HG02642 (cell line): ENCODE results near the gene SLC25A25.
"Not testable (repeated sequence)": the region's sequence is repeated elsewhere in the genome, so short reads cannot be mapped to it uniquely, and the experiment has no call there.

Experiments used
- ATAC-seq: cut with Tn5 transposase; IDR thresholded peaks from one replicate; pipeline ENCODE4 v1.9.1; 2021; ENCODE audit warnings: mild to moderate bottlenecking; ENCODE audit not compliant: unreplicated experiment, poor library complexity

Gene SLC25A25

GRCh38 chr9:128121466-128121810 lies 53.4 kb downstream of the SLC25A25 start:
- no peak for ATAC-seq

- ATAC-seq, result no peak
Measured at GRCh38 chr9:128121924-128122808, 54.1 kb downstream of the SLC25A25 start.

- ATAC-seq, result no peak
Measured at GRCh38 chr9:128122809-128123175, 54.8 kb downstream of the SLC25A25 start.

GRCh38 chr9:128123451-128124080 lies 55.5 kb downstream of the SLC25A25 start:
- no peak for ATAC-seq

- ATAC-seq, result no peak
Measured at GRCh38 chr9:128124451-128124850, 56.4 kb downstream of the SLC25A25 start.

- ATAC-seq, result no peak
Measured at GRCh38 chr9:128124873-128125579, 57.0 kb downstream of the SLC25A25 start.

GRCh38 chr9:128125580-128126354 lies 57.7 kb downstream of the SLC25A25 start:
- no peak for ATAC-seq

- ATAC-seq, result peak; percentile 64
Measured at GRCh38 chr9:128127568-128127989, 59.5 kb downstream of the SLC25A25 start, which contains the start of gene PTGES2. Gene PTGES2, minus strand, starts transcription at chr9:128127729. Its CDS starts 12 bp downstream, at chr9:128127717.

- peak; percentile 66 for ATAC-seq
Measured at GRCh38 chr9:128127990-128128835, 60.2 kb downstream of the SLC25A25 start.

- ATAC-seq, result no peak
Measured at GRCh38 chr9:128128836-128129590, 61.0 kb downstream of the SLC25A25 start.

- ATAC-seq, result not testable (repeated sequence)
Measured at GRCh38 chr9:128129976-128130590, 62.1 kb downstream of the SLC25A25 start.

- not testable (repeated sequence) for ATAC-seq
Measured at GRCh38 chr9:128130651-128131050, 62.6 kb downstream of the SLC25A25 start.

GRCh38 chr9:128131346-128131745 lies 63.3 kb downstream of the SLC25A25 start:
- not testable (repeated sequence) for ATAC-seq

- ATAC-seq, result not testable (repeated sequence)
Measured at GRCh38 chr9:128132139-128132538, 64.1 kb downstream of the SLC25A25 start.

- not testable (repeated sequence) for ATAC-seq
Measured at GRCh38 chr9:128135561-128135960, 67.5 kb downstream of the SLC25A25 start.

GRCh38 chr9:128136816-128137793 lies 69.1 kb downstream of the SLC25A25 start:
- ATAC-seq, result no peak

- ATAC-seq, result no peak
Measured at GRCh38 chr9:128138001-128138400, 70.0 kb downstream of the SLC25A25 start.
